HG02981 (cell line): ENCODE results near the gene NFE2L2.
"Not testable (repeated sequence)": the region's sequence is repeated elsewhere in the genome, so short reads cannot be mapped to it uniquely, and the experiment has no call there.

Experiments
- ATAC-seq: cut with Tn5 transposase; IDR thresholded peaks from one replicate; pipeline ENCODE4 v1.9.1; 2021; ENCODE audit warnings: mild to moderate bottlenecking, moderate library complexity; ENCODE audit not compliant: unreplicated experiment

The NFE2L2 gene

DNA sequence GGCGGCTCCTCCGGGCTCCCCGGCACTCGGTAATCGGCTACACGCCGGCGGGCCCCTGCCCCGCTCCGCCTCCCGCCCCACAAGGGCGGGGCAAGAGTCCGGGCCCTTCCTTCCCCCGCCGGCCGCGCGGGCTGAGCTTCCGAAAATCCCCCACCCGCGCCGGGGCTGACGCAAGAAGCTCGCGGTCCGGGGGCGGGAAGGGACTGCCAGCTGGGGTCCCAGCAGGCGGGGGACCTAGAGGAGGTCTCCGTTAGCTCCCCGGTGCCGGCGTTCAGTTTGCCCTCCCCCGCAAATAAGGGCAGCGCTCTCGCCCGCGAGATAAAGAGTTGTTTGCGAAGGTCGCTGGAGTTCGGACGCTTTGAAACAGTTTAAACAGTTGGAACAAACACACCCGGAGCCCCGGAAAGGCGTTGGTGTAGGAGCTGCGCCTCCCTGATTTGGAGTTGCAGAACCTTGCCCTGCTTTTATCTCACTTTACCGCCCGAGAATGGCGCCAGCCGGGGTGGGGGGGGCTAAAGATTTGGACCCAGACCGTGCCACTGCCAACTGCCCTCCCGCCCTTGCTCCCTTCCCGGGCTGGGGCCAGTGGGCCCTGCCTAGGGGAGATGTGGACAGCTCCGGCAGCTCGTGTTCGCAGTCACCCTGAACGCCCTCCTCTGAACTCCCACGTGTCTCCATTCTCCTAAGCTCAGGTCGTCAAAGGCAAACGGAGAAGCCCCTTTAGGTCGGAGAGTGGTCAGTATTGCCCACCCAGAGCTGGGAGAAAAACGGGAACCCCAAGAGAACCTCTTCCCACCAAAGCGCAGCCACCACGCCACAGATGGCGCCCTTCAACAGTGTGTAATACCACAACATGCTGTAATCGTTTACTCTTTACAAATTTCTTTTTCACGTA, at the start of gene NFE2L2:
Gene NFE2L2, minus strand, starts transcription at position 35 of the 895 bp plus-strand sequence. CDS start 151 bp downstream, outside the sequence.
- peak; percentile 53 for ATAC-seq

DNA sequence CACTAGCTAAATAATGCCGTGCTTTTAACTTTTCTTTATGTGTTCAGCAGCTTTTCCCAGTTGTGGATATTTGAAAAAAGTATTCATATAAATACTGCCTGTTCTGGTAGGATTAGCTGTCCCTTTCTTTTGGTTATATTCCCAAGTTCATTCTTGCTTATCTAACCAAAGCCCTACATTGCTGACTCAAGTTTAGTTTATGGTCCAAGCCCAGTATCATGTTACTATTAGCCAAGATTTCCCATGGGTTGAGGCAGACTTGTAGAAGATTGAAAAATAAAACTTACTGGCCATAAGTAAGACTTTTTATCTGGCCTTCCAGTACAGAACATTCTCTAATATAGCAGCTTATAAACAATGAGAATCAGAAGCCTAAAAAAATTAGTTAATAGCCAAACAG, 49.7 kb upstream of the NFE2L2 start:
- no peak for ATAC-seq

DNA sequence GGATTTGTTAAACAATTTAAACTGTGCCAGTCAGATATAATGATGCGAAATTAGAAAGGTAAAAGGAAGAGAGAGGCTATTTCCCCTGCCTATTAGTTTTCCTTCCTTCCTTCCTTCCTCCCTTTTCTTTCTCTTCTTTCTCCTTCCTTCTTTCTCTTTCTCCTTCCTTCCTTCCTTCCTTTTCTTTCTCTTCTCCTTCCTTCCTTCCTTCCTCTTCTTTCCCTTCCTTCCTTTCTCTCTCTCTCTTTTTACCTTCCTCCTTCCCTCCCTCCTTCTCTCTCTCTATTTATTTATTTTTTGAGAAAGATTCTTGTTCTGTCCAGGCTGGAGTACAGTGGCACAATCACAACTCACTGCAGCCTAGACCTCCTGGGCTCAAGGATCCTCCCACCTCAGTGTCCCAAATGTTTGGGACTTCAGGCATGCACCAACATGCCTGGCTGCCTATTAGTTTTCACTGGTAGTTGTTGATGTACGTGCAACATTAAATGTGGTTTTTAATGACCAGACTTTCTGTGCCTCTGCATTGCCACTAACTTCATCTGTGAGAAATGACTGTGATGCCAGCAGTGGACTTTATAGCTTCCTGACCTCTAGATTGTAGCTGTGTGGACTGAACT, 48.7 kb upstream of the NFE2L2 start:
- ATAC-seq, result no peak

DNA sequence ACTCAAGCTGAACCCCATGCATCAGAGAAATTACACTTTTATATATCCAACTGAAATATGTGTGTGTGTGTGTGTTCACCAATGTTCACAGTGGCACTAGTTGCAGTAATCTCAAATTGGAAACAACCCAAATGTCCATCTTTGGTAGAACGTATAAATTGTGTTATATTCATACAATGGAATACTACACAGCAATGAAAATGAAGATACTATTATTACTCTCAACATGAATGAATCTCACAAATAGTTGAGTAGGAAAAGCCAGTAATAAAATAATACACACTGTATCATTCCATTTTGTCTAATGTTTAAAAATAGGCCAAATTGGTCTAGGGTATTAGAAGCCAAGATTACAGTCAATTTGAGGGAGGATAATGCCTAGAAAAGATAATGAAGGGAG, 48.0 kb upstream of the NFE2L2 start:
- no peak for ATAC-seq

DNA sequence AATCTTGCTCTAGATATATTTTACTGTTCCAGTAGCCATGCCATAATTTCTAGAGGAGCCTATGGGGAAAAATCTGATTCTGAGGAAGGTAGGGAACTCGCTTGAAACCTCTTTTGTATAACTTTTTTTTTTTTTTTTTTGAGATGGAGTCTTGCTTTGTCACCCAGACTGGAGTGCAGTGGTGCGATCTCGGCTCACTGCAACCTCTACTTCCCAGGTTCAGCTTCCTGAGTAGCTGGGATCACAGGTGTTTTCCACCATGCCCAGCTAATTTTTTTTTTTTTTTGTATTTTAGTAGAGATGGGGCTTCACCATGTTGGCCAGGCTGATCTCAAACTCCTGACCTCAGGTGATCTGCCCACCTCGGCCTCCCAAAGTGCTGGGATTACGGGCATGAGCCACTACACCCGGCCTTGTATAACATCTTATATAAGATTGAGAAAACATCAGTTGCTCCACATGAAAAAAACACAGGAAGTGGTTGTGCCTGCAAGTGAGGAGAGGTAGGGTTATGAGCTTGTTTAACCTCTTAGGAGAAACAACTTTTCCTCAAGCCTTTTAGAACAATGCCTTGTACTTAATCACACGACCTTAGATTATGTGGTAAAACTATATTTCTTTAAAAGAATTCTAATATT, 45.3 kb upstream of the NFE2L2 start:
- ATAC-seq, result not testable (repeated sequence)

DNA sequence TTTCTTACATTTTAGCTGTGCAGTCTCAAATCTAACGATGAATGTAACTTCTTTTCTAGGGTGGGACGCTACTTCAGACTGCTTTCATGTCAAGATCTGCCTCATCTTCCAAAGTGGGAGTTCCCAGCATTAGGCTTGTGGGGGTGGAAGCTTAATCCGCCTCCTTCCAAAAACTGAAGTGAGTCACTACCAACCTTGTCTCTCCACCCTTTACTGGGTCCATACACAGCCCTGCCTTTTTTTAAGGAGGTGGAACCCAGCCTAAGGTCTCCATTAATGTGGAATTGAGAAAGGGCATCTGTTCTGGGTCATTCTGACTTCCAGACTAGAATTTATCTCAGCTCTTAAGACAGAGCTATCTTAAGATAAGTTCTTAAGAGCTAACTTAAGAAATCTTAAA, 42.0 kb upstream of the NFE2L2 start:
- ATAC-seq, result no peak

DNA sequence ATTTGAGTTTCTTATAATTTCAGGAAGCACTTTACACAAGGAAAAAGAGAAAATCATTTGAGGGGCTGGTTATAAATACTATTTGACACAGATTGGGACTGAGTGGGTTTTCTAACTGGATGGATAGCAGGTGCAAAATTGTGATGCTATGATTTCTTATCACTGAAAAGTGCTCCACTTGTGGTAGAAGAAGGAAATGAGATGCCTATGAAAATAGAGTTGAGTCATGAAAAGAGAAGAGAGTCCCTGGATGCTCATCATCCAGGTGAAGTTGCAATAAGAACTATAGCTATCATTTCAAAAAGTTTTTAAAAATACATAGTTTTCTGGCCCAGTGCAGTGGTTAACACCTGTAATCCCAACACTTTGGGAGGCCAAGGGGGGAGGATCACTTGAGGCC, 39.4 kb upstream of the NFE2L2 start:
- no peak for ATAC-seq

DNA sequence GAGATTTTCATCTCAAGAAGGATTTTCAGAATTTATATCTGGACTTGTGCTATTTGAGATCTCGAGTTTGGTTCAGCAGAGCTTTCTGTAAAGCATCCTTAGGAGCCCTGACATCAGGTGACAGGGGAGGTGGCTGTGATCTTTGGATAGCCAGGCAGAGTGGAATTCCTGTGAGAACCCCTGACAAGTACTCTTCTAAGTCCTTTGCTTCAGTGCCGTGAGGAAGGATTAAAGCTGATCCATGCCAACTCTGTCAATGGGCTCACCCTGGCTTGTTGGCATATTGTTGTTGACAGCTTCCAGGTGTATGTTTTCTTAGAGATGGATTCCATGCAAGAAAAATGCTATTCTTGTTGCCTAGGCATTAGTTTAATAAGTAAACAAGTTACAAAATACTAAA, 38.0 kb upstream of the NFE2L2 start:
- no peak for ATAC-seq

DNA sequence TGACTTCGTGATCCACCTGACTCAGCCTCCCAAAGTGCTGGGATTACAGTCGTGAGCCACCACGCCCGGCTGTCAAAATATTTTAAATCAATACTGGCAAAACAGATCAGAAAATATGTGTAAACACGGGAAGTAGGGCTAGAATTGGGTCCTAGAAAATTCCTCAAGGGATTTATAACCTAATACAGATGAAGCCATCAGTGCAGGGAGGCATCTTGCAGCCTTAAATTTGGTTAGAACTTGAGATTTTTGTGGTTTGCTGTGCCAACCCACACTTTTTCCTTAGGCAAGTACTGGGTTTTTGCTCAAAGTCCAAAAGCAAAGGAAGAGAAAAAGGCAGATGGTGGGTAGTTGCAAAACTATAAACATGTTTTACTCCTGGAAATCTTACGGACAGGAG, 33.7 kb upstream of the NFE2L2 start:
- no peak for ATAC-seq

DNA sequence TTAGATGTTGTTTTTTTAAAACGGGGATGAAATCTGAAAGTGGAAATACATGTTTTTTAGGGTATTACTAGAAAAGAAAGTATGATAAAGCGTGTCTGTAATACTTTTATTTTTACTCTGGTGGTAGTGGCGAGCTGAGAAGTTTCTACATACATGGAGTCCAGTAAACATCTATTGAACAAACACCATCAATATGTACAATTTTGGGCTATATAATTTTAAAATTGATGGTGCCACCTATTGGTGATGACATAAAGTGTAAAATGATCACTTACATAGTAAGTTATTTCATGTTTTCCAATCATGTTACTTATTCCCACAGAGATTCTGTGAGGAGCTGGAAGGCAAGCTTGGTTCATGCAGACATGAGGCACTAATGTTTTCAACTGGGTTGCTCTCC, 31.5 kb upstream of the NFE2L2 start:
- ATAC-seq, result no peak

DNA sequence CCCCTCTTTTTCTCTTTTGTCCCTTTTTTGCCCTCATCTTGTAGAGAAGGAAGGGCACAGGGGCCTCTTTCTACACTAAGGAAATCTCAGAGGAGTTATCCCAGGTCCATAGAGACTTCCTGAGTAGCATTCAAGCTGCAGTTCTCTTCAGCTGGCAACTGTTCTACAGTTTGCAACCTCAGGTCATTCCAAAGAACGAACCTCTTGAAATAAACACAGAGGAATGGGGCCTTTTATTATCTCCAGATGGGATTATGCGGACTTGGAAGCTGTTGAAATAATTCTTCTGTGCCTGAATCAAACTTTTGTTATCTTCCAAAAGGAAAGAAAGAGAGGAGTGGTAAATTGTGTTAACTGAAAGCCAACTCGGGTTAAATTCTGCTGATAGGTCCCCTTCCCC, 31.0 kb upstream of the NFE2L2 start:
- ATAC-seq, result no peak

DNA sequence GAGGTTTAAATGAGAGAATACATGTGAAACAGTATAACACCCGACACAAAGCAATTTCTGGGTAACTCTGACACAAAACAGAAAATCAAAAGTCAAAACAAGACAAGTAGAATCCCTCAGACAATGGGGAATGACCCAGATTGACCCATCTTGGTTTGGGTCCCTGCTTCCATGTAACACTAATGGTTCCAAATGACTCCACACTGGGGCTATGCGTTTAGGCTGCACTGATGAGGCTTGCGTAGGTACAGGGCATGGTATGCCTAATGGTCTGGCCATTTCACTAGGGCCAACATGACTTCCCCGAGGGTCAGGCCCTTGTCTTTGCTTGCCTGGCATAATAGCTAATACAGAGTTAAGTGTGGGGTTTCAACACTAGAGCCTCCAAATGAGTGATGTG, 27.2 kb upstream of the NFE2L2 start:
- no peak for ATAC-seq

DNA sequence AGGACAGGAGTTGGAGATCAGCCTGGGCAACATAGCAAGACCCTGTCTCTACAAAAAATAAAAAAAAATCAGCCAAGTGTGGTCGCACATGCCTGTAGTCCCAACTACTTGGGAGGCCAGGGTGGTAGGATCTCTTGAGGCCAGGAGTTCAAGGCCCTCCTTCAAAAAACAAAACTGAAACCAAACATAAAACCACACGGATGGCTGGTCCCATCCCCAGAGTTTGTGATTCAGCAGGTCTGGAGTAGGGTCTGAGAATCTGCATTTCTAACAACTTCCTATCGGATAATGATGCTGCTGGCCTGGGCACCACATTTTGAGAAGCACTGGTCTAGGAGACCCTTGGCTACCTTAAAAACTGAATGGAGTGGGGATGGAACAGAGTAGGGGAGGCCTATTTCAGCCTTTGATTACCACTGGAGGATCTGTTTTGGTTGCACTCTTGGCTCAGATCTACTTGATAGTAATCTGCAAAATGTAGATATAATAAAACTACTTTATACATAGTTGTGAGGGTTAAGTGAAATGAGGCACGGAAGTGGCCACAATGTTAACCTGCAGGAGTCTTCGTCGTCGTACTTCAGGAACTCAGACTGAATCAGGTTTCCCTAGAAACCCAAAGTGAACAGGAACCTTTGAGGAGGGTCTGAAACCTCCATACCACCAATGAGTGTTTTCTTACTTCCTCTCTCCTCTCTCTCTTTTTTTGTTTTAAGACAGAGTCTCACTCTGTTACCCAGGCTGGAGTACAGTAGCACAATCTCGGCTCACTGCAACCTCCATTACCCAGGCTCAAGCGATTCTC, 25.5 kb upstream of the NFE2L2 start:
- peak; percentile 79 for ATAC-seq

DNA sequence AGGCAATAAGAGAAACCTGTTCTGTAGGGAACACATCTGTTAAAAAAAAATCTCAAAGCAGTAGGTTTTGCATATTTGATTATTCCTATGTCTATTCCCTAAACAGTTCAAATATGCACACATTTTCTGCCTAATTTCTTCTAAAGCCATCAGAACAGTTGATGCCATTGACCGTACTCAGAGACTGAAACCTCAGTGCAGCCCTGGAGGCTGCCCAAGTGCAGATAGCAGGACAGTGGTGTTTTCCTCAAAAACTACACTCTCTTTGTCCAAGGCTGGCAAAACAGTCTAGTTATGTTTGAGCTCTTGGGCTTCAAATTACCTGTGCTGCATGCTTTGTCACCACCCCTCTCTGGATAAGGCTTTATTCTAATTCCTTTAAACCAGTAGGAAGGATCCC, 23.3 kb upstream of the NFE2L2 start:
- no peak for ATAC-seq

DNA sequence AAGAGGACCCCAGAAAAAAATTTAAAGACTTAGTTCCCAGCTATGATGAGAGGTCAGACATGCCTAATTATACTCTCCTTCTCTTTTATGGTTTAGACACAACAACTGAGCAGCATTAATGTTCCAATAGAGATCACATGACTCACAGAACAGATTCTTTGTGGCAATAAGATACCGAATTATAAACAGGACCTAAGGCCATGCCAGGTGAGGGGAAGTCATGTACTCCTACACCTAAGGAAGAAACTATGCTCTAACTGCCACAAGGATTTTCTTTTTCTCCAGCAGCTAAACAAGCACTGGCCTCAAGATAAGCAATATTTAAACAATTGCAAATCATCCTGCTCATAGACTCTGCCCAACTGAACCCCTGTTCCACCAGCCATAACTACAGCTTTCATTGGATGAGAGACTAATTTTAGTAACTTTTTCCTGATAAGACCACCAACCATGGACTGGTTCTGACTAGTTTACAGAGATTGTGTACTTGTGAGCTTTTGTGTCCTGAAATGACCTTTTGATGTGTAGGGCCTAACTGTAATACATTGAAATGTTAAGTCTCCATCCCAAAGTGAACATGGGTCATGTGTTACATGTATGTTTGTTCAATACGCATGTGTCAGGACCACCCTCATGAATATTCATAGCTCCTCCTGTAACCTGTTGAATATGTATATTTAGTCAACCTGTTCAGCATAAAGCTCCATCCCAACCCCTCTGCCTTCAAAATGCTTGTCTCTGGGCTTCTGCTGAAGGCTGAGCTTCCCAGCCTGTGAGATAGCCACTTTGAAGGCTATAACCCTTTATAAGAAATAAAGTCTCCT, 21.6 kb upstream of the NFE2L2 start:
- ATAC-seq, result no peak

DNA sequence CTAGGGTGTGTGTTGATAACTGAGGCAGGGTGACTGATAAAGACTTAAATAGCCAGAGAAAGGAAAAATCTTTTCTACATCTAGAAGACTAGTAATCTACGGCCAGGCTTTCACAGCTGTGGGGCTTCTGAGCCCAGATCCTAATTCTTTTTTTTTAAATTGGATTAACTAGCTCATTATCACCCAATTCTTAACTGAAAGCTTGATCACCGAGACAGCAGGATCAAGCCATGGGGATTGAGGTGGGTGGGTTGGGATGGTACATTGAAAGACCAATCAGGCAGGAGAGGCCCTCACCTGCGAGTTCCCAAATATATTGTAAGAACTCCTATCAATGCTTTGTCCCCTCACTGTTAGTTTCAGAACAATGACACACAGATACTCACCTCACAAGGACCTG, 20.0 kb upstream of the NFE2L2 start:
- ATAC-seq, result no peak

DNA sequence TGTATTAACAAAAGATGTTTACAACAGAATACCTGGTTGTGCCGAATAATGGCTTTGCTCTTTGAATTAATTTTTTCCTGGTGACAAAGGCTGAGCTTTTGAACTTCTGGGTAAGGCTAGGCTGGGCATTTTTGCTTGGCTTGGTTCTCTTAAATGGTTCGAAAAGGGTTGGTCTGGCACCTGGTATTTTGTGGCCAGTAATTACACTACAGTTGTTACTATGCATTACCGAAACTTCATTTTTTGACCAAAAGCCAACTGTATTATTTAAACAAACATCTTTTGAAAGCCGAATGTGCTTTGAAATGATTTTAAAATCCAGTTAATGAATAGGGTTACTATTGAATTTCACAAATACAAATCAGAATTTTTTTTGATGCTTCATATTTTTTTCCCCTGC, 19.4 kb upstream of the NFE2L2 start:
- ATAC-seq, result no peak

DNA sequence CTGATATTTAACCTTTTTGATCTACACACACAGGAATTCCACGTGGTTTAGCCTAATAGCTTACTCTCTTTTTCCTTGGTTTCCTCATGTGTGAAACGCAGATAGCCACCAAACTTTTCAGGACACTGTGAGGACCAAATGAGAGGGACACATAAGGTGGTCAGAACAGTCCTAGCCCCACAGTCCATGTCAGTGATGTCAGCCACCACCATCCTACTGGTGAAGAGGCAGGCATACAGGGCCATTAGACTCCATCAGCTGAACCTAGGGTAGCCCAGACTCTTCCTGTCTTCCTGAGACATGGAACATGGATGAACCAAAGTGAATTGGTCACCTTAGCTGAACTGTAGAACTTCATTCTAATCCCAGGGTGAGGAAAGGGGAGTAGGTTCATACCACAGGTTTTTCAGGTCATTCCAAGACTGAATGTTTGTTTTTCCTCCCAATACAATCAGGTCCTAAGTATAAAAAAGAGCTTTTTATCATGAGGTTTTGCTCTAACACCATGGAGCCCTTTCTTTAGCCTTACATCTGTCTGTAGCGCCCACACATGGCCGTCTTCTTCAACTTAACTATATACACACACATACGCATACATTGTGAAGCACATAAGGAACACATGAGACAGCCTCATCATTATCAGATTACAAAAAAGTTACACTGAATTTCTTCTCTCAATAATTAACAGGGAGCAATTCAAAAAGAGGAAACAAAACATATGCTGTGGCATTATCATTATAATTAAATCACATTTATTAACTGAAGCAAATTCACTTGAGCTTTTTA, 18.5 kb upstream of the NFE2L2 start:
- no peak for ATAC-seq

DNA sequence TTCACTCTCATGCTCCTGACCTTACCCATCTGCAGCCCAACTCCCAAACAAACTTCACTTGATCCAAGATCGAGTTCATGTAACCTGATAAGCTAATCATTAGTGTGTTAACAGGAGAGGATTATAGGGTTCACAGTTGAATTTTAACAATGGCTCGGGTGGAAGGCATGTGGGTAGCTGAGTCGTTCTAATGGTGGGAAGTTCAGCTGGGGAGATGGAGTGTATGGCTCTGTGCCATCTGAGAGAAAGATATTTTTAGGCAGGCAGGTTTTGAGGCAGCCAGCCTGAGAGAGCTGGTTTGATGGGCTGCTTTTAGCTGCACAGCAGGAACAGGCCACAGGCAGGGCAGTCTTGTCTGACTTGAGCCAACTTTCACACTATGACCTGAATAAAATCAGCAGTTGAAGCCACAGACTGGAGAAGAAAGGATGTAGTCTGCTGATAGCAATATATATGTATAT, 17.7 kb upstream of the NFE2L2 start:
- ATAC-seq, result no peak
